BJ (cell line): ENCODE data around the gene CTNND1. TPM values are rescaled to one million over a fixed set of nuclear protein-coding genes. Genes with fewer than 3 reads are reported as not detected.

Experiments used
- CTCF ChIA-PET: fragments of 350-600 bp; formaldehyde crosslinking; extraction: SDS; loops from one replicate; lab custom pipeline; 2021; ENCODE audit warnings: antibody characterized with exemption, inconsistent platforms; lab: Yijun Ruan, JAX
- POLR2A ChIA-PET: fragments of 300-600 bp; sonication (Branson Sonifier 250); formaldehyde crosslinking; extraction: SDS; loops from one replicate; lab custom pipeline; 2021; ENCODE audit warnings: antibody characterized with exemption; lab: Charles Lee
- DNase-seq: peaks from one replicate; pipeline ENCODE4 v3.0.0-alpha.2; 2011; ENCODE audit warnings: low read depth
- H3K27me3 ChIP-seq: 2 replicates; pipeline ENCODE4 v1.6.0; 2011; ENCODE audit warnings: low read length; ENCODE audit not compliant: control insufficient read depth, insufficient read depth
- H3K36me3 ChIP-seq: 2 replicates; pipeline ENCODE4 v1.5.1; 2011; ENCODE audit warnings: low read length; ENCODE audit not compliant: control insufficient read depth, insufficient read depth
- H3K4me3 ChIP-seq: 2 replicates; pipeline ENCODE4 v1.5.1; 2011; ENCODE audit warnings: low read depth, mild to moderate bottlenecking, control low read depth, low read length
- polyA plus RNA-seq: library from polyadenylated mRNA; depleted of rRNA; stranded (reverse); fragments of >200 nt; gene quantifications from 2 replicates; pipeline ENCODE4 v1.2.3, GENCODE V29; 2011
- TF ChIP-seq, protein P1 (sequence below): IDR thresholded peaks from 2 replicates; pipeline ENCODE4 v1.5.1; 2011; ENCODE audit warnings: low read depth, mild to moderate bottlenecking, control low read depth, inconsistent platforms, low read length, moderate library complexity; ENCODE audit not compliant: insufficient read depth

CTNND1 gene
- polyA plus RNA-seq, 1 experiment, result 286 TPM

DNA sequence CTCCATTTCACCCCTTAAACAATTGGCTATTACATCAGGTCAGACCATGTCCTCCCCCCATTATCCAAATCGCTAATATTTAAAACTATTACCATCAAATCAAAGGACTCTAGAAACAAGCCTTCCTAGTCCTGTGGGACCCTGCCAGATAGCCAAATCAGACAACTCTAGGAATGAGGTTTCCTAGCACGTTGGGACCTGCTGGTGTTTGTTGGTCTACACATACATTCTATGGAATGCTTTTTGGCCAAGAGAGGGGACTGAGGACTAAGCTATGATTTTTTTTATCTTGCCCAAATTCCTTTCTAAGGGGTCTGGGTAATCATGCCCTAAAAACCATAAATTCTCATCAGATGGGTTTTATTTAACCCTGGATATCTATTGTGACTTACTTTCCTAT is 34.4 kb upstream of the CTNND1 start:
- no peaks in the 10 kb centered on the region for H3K27me3 ChIP-seq
- H3K36me3 ChIP-seq, result no peaks in the 10 kb centered on the region
- H3K4me3 ChIP-seq, result no peak overlapping the region
- POLR2A ChIA-PET, result no interaction called here
- CTCF ChIA-PET, result interaction anchor here (1.2 to 1.3 kb wide), 2 partner anchors 14 to 73 kb away, joined by 3 read pairs; partner anchors contain the start of gene SELENOH
- no peak for DNase-seq
- TF ChIP-seq, protein P1, sequence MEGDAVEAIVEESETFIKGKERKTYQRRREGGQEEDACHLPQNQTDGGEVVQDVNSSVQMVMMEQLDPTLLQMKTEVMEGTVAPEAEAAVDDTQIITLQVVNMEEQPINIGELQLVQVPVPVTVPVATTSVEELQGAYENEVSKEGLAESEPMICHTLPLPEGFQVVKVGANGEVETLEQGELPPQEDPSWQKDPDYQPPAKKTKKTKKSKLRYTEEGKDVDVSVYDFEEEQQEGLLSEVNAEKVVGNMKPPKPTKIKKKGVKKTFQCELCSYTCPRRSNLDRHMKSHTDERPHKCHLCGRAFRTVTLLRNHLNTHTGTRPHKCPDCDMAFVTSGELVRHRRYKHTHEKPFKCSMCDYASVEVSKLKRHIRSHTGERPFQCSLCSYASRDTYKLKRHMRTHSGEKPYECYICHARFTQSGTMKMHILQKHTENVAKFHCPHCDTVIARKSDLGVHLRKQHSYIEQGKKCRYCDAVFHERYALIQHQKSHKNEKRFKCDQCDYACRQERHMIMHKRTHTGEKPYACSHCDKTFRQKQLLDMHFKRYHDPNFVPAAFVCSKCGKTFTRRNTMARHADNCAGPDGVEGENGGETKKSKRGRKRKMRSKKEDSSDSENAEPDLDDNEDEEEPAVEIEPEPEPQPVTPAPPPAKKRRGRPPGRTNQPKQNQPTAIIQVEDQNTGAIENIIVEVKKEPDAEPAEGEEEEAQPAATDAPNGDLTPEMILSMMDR, result no peak

DNA sequence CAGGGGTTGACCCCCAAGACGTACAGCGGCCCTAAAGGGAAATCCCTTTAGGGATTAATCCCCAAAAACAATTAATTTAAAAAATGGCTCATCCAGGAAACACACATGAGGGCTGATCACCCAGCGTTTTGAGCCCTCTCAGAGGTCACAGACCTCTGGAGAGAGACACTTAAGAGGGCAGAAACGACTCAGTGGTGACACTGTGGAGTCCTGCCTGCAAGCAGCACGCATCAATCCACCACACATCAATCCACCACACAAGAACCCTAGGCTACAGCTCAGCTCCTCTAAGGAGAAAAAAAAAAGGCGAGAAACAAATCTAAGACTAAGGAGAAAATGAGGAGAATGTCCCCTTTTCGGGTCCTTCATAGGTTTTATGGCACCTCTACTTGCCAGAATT is 32.8 kb upstream of the CTNND1 start:
- no peak overlapping the region for H3K4me3 ChIP-seq
- TF ChIP-seq, protein P1, result no peak
- no peaks in the 10 kb centered on the region for H3K27me3 ChIP-seq
- POLR2A ChIA-PET, result interaction anchor here (0.7 kb wide), 1 partner anchor 71 kb away, joined by 6 read pairs; no protein-coding TSS in a partner anchor
- CTCF ChIA-PET, result interaction anchor here (0.7 kb wide), 1 partner anchor 72 kb away, joined by 3 read pairs; no protein-coding TSS in a partner anchor
- H3K36me3 ChIP-seq, result no peaks in the 10 kb centered on the region
- DNase-seq, result no peak

DNA sequence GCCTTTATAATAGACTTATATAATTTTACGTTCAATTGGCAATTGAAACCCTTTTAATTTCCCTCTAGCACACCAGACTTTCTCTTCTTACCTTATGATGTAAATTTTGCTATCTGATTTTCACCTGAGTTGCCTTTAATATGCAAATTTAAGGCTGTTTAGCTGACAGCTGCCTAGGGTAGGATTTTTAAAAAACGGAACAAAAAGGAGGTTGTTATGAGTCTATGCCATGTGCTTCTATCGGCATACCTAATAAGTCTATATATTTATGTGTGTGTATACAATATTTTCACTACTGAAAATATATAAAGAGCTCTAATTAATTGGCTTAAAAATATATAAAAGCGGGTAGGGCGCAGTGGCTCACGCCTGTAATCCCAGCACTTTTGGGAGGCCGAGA is 32.1 kb upstream of the CTNND1 start:
- Histone ChIP-seq H3K36me3 (no peaks in the 10 kb centered on the region), H3K27me3 (no peaks in the 10 kb centered on the region), H3K4me3 (no peak overlapping the region)
- TF ChIP-seq, protein P1, result no peak
- DNase-seq, result no peak
- CTCF ChIA-PET, result interaction anchor here (0.6 kb wide), 1 partner anchor 9 kb away, joined by 3 read pairs; no protein-coding TSS in a partner anchor
- POLR2A ChIA-PET, result no interaction called here

DNA sequence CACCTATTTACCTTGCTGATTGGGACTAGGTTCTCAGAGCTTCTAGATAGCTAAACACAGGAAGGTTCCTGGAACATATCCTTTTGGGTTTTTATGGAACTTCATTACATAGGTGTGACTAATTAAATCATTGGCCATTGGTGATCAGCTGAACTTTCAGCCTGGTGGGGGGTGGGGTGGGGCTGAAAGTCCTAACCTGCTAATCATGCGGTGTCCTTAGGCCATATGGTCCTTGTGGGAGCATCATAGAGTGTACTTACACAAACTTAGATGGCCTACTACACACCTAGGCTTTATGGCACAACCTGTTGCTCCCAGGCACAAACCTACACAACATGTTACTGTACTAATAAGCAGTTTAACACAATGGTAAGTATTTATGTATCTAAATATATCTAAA is 28.9 kb upstream of the CTNND1 start:
- TF ChIP-seq, protein P1, result no peak
- Histone ChIP-seq H3K4me3 (no peak overlapping the region), H3K36me3 (no peaks in the 10 kb centered on the region; the same call in 1 of the 2 replicates), H3K27me3 (no peaks in the 10 kb centered on the region)
- CTCF ChIA-PET, result no interaction called here
- DNase-seq, result no peak
- POLR2A ChIA-PET, result no interaction called here

DNA sequence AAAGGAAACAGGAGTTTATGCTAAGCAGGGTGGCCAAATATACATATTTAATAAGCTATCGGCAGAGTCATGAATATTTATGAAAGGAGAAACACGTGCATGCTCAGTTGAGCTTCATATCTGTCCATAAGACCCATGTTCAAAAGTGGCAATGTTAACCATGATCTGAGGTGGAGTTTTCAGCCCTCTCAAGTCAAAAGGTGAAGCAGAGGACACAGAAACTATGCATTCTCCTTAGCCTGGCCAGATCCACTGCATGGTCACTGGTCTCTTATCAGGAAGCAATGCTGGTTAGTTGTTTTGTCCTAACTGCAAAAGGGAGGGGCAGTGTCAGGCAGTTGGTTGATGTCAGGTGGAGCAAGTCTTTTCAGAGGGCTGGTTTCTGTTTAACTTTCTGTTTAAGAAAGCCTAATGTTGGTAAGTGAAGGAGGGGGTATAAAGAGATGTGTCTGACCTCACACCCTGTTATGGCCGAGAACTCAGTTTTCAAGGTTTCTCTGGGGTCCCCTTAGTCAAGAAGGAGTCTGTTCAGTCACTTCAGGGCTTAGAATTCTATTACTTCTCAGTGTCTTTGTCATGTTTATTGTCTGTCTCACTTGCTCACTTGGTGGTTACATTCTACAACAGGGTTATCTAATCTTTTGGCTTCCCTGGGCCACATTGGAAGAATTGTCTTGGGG is 25.8 kb upstream of the CTNND1 start:
- no peak overlapping the region for H3K4me3 ChIP-seq
- no peaks in the 10 kb centered on the region for H3K27me3 ChIP-seq
- TF ChIP-seq, protein P1, result no peak
- CTCF ChIA-PET, result interaction anchor here (0.7 to 1.6 kb wide), 2 partner anchors 65 to 71 kb away, joined by 3 read pairs; no protein-coding TSS in a partner anchor
- peaks cover 3% of the 10 kb centered on the region for H3K36me3 ChIP-seq
- no peak for DNase-seq
- POLR2A ChIA-PET, result interaction anchor here (0.7 kb wide), 1 partner anchor 42 kb away, joined by 13 read pairs; no protein-coding TSS in a partner anchor
